Activated T-cell treated with anti-CD3 and anti-CD28 coated beads, Interleukin-2, amount 50 U/mL, for 48 hours (primary cell): ENCODE measurements around the gene NAV2.
"Not testable (repeated sequence)": the region's sequence is repeated elsewhere in the genome, so short reads cannot be mapped to it uniquely, and the experiment has no call there.

Experiments used
- DNase-seq, 2 experiments: peaks; one replicate each; pipeline ENCODE4 v3.0.0-alpha.2; 2020

The NAV2 gene

DNA sequence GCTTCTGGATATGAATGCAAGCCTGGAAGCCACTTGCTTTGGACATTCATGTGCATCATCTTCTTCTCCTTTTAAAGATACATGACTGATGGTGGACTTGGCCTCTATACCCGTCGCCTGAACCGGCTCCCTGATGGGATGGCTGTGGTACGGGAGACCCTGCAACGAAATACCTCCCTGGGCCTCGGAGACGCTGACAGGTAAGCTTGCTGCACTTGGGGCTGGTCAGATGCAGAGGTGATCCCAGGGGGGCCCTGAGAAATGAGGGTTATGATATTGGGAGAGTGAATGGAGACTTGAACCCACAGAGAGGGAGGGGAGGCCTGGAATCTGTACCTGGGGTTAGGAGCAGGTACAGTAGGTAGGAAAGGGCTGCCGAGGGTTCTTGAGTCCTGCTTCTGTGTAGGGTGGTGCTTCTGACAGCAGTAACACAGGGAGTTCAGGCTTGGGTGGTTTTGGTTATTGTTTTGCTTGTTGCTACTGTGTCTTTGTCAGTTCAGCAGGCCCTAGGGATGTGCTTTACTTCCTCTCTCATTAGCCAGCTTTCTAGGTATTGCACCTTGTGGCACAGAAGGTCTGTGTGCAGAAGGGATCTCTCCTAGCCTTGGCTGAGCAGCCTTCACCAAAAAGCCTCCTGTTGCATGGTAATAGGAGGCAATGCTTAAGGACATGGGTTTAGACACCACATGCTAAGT is 271.6 kb downstream of the NAV2 start:
- no peak for DNase-seq

DNA sequence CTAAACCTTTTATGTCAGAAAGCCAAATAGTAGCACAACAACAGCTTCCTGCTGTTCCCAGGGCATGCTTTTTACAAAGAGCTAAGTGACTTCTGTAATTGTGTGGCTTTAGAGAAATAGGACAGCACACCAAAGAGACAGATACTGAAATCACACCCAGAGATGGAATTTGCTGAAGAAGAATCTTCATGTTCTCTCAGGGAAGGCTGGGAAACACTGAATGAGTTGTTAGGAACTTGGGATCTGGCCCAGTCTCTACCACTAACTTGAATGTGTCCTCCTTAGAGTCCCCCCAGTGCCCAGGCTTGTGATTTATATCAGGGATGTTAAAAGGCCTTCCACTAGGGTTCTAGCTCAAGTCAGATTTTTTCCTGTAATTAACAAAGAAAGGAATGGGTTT is 272.5 kb downstream of the NAV2 start:
- DNase-seq = no peak

DNA sequence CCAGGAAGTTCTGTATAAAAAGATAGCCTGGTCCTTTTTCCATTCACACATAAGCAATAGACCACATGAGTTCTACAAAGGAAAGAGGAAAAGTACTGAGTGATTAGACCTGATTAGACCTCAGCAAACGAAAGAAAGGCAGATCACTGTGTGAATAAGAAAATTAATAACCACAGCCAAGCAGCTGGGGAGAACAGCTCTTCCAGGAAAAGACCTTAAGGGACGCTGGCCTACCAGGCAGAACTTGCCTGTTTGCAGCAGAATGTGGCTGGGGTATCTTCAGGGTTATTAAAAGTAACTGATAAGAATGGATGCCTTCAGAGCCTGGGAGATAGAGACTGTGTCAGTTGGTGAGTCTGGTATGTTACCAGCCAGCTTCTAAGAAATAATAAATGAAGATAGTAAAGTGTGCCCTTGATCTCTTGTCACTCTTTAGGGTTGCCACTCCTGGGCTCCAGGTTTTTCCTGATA is 274.7 kb downstream of the NAV2 start:
- no peak for DNase-seq

DNA sequence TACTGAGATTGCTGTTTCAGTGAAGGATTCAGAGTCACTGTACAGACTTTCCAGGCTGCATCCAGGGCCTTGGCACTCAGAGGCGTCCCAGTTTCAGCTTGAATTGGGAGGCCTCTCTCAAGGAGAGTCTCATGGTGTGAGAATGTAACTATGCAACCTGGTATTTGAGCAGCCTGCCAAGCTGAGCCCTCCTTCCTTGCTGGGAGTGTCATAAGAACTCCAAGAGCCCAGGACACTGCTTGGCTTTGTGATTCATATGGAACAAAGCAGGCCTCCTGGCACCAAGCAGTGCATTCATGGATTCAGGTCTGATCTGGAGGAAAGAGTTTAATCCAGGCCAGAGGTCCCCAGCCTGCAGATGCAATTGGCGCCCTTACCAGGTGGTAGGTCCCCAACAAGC is 276.0 kb downstream of the NAV2 start:
- no peak for DNase-seq

DNA sequence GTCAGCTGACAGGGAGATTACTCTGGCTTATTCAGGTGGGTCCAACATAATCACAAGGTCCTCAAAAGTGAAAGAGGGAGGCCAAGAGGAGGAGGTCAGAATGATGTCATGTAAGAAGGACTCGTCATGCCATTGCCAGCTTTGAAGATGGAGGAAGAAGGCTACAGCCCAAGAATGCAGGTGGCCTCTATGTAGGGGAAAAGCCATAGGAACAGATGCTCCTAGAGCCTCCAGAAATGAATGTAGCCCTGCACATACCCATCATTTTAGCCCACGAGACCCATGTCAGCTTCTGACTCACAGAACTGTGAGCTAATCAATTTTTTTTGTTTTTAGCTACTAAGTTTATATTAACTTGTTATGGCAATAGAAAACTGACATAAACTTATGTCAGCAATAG is 276.6 kb downstream of the NAV2 start:
- no peak for DNase-seq

DNA sequence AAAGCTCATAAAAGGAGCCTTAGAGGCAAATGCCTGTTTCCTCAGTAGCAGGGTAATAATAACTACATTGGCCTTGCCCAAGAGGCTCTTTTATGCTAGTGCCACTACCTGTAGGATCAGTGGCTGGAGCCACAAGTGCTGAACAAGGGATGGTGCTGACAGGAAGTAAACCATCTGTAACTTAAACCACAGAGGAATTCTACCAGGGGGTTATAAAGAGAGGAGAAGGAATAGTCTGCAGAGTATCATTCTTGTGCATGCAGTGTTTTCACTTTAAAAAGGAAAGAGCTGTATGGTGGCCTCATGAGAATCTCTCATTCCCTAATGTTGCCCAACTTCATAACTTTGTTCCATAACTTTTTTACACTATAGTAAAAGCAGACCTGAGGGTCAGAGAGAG is 279.5 kb downstream of the NAV2 start:
- DNase-seq = no peak

DNA sequence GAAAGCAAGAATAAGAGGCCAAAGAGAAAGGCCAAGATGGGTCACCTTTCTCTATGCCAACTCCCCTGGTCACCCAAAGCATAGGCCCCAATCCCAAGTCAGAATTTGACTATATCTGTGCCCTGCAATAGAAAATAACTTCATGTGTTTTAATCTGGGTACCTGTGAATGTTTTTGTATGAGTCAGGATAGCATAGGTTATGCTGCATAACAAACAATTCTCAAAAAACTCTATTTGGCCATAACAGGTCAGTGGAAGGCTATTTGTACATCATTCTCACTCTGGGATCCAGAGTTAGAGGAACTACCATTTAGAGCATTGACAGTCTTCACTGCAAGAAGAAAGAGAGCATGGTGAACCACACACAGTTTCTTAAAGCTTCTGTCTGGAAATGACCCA is 280.4 kb downstream of the NAV2 start:
- no peak for DNase-seq

DNA sequence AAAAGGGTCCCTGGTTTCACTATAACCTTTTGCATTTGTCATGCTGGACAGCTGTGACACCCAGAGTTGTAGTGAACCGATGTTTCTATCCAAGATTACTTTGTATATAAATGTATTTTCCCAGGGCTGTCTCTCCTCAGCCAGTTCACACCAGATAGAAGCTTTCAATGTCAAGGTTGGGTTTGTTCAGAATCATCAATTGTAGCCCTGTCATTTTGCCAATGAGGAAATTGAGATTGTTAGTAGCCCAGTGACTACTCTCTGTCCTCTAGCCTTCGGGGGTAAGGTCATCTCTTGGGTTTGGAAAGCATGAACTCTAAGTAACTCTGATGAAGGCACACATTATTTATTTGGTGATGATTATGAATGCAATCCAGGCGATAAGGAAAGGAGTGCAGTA is 282.0 kb downstream of the NAV2 start:
- DNase-seq = no peak

DNA sequence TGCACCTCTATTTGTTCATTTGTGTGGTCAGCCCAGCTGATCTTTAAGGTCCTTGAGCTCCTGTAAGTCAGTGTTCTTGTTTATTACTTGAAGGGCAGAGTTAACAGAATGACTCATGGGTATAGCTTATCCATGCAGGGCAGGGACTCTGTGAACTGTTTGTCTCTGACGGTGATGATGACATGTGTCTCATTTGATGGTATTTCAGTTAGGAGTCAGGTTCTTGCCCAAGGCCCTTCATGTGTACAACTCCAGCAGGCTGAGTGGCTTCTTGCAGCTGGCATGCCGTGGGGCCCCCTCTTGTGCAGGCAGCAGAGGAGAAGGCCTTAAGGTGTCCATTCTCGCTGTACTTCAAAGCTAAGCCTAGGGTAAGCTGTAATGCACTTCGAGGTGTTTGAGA is 282.5 kb downstream of the NAV2 start:
- DNase-seq = no peak

DNA sequence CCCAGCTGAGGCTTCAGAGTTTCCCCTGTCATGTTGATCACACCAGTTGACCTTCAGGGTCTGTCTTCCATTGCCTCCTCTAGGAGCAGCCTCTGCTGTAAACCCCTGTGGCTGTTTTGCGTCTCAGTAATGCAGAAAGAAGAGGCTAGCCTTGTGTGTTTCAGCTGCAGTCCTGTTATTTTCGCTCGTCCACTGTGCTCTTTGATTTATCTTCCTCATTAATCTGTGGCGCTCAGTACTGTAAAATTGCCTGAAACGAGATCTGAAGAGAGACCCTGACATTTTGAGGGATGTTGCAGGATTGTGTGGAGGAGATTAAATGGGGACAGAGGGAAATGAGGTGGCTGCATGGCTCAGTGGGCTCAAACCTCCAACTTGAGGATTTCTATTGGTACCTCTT is 283.9 kb downstream of the NAV2 start:
- DNase-seq = no peak

DNA sequence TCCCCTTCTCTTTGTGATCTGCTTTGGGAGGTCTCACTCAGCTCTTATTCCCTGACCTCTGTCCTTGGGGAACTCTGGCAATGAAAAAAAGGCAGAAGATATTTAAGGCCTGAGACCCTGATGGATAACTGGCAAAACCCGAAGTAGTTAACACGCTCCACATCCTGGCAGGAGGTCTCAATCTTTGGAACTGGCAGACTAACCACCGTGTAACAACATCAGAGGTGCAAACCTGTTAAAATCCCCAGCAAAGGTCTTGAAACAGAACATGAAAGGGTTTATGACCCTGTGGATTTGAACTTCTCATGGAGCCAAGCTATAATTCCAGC is 287.3 kb downstream of the NAV2 start:
- DNase-seq = no peak

DNA sequence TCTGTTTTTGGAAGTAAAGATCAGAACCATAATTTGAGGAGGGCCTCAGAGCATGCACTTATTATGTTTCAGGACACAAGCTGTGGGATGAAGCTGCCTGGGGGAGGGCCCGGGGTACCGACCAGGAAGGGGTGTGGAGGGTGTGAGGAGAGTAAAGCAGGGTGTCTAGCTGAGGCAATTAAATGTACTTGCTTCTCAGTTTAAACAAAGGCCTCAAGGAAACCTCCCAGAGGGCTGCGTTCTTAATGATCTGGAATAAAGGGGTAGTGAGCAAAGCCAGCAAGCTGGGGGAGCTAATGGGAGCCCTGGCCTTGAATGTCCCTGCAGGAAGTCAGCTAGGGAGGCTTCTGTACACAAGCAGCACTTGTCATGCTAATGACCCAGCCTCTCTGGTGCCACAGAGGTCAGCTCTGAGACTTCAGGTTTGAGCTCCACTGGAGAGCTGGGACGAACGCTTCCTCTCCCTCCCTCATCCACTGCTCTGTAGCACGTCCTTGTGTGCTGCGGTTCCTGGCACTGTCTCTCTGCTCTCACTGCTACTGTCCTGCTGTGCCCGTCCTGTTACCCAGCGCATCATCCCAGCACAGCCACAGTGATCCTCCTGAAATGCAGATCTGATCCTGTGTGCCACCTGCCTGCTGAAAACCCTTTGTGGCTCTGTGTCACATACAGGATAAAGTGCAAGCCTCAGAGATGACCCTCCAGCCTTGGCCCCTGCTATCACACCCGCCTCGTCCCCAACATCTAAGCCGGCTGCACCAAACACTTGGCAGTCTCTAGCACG is 287.9 kb downstream of the NAV2 start:
- DNase-seq = no peak

DNA sequence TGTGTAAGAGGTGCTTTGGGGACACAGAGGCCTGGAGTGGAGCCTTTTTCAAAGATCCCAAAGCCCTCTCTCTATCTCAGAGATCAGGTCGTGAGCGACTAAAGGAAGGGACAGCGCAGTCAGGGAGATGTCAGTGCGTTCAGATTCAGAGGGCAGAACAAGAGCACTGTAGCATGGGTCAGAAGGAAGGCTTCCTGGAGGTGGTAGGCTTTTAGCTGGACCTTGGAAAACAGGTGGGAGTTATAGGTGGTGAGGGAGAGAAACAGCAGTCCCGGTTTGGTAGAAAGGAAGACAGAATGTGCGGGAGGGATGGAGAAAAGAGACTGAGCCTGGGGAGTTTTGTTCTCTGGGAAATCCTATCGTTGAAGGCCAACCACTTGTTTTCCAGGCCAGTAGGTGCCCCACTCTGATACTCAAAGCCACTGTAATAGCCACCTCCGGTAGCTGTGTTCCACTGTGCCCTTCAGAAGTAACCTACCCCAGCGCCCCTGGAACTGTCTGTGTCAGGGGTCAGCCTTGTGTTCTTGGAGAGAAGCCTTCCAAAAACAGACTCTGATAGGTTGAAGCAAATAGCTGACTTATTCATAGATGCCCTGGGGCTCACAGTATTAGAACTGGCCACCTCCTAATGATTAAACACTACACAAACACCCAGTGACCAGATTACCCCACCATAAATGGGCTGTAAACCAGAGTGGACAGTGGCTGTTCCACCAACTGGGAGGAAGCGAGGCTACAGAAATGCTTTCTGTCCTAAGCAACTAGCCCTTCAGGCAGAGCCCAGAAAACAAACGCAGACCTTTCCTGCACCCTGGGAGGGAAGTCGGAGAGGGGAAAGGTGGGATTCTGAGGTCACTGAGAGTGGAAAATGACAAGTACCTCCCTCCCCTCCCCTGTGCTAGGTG is 289.9 kb downstream of the NAV2 start:
- DNase-seq = no peak

DNA sequence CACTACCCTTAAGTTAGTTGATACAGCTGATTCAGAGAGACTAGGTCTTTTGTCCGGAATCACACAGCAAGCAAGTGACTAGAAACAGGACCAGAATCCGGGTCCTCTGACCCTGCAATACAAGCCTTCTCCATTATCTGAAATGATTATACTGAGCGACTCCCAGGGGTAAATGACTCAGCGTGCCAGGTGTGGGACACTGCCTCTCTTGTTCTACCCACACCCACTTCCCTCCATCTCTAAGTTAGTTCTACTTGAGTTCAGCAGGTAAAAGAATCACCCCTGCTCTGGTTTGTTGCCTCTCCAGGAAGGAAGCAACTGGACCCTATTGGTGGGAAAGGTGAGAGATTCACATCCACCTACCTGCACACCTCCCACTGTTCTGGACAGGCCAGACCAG is 290.7 kb downstream of the NAV2 start:
- DNase-seq = no peak

DNA sequence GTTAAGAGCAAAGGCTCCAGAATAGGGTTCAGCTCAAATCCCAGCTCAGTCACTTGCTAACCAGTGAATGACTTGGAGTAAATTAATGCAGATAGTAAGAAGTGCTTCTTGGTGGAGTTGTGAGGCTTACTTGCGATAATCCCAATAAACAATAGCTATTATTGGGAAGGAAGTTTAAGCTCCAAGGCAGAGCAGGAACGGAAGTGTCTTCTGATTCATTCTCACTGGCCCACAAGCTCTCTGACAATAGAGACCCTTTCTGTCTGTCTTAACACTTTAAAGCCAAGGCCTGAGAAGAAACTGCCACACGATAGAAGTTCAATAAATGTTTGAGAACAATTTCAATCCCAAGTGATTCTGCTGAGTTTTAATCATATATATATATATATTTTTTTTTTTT is 292.2 kb downstream of the NAV2 start:
- DNase-seq = no peak

DNA sequence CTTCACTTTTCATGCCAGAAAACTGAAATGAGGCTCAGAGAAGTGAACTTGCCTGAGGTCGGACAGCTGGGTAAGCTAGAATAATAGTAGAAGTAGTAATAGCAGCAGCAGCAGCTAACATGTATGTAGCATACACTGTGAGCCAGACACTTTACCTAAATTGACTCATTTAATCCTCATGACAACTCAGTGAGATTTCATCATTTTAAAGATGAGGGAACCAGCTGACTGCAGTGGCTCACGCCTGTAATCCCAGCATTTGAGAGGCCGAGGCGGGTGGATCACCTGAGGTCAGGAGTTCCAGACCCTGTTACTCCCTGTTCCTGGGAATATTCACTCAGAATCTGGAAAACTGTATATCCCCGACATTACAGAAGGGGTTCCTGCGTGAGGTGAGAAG is 293.1 kb downstream of the NAV2 start:
- no peak for DNase-seq

DNA sequence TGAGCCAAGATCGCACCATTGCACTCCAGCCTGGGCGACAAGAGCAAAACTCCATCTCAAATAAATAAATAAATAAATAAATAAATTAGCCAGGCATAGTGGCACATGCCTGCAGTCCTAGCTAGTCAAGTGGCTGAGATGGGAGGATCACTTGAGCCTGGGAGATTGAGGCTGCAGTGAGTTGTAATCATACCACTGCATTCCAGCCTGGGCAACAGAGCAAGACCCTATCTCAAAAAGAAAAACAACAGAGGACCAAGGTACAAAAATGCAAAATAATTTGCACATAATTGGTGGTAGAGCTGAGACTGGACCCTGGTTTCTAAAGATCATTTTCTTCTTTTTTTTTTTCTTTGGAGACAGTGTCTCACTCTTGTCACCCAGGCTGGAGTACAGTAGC is 294.0 kb downstream of the NAV2 start:
- not testable (repeated sequence) for DNase-seq

DNA sequence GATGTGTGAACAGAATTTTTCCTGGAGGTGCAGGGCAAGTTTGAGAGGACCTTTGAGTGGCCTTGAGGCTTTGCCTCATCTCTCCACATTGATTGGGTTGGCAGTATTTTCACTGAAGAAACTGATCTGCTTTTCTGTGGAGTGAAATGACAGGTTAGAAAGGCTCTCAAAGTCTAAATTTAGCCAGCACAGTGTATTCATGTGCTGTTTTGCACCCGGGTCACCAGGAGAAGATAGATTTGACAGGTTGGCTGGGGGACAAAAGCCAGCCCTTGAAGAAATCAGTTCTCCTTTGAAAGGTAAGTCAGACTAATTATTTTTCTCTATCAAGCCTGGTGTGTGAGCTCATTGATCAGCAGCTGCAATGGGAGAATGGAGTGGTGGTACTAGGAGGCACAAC is 294.7 kb downstream of the NAV2 start:
- DNase-seq = no peak

DNA sequence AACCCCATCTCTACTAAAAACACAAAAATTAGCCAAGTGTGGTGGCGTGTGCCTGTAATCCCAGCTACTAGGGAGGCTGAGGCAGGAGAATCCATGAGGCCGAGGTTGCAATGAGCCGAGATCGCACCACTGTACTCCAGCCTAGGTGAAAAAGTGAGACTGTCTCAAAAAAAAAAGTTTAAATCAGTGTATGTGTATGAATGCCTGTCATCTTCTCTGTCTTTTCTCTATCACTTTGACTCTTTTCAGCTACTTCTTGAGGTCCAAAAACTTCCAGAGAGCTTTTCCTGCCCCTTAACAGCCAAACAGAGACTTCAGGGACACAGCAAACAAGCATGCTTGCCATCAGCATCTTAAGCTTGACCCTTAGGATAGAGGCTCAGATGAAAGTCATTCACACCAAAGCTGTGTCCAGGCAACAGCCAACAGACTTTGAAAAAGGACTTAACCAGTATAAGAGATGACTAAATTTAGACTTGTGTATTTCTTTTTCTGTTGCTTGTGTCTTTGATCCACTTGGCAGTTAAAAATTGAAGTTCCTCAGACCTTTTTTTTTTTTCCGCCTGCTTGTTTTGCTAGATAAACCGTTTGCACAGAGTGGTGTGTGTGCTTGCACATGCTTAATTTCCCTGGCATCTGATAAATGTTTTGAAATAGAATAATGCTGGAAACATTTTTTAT is 295.7 kb downstream of the NAV2 start:
- no peak for DNase-seq

DNA sequence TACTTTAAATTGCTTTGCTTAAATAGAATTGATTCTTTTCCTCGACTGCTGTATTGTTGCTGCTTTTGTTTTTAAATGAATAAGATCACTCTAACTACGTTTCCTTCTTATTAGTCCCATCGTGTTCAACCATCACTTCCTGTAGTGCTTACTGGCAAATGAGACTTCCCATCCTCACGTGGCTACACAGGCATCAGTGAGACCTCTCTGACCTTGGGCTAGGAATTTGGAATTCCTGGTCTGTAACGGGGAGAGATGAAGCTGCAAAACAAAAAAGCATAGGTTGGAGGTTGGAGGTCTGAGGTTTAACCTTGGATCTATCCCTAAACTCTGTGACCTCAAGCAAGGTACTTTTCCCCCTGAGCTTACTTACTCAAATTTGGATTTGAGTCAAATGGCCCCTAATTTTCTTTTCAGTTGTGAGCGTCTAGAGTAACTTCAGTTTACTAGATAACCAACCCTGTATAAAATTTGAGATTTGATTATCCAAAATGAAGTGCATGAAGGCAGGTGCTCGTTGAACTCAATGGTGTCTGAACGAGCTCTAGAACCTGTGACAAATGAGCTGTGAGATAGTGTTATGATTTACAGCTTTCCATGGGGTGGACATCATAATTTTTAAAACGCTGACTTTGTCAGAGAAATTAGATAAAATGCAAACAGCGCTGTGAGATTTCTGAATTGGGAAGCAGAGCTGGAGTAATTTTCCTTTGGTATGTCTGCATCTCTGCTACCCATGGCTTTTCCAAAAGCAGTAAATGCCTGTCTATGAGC is 296.4 kb downstream of the NAV2 start:
- no peak for DNase-seq

DNA sequence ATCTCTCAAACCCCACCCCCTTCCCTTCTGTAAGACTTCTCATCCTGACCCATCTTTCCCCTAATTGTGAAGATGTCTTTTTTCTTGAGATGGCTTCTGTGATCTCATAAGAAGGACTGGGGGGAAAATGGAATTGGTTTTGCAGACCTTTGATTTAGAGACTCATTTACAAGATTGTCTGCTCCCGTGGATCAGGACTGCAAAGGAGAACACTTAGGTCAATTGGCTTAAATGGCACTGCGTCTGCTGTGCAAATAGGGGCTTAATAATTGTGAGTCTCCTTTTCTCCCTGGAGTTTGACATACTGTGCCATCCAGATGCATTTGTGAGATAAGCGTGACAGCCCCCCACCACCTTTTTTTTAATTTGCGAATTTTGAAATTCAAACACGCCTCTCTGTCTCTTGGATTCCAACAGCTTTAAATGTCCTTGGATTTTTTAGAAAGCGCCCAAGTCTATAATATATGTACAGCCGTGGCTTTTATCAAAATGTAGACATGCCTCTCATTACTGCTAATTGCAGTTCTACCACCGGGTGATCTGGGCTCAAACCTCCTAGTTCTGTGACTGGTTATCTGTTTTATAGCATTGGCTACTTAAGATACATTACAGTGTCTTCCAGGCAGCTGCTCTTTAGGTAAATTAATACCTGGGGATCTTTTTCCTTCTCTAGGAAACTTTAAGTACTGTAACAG is 297.7 kb downstream of the NAV2 start:
- no peak for DNase-seq

DNA sequence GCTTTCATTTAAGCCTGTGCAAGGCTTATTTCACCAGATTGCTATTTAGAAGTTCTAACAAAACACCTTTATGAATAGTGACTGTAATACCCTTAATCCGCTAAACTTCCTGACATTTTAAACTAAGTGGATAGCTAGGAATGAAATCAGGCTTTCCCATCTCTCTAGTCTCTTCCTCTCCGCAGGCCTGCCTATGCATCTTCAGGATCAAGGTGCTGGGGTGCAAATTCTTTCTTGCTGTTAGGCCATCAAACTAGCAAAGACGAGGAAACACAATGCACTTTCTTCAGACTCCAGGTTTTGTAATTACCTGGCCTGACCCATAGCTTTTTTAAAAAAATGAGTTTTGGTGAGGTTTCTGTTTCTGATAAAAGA is 298.2 kb downstream of the NAV2 start:
- DNase-seq = no peak
